Pons (tissue), 1 donor: ENCODE data around the gene GEMIN2.
"Not testable (repeated sequence)": the region's sequence is repeated elsewhere in the genome, so short reads cannot be mapped to it uniquely, and the experiment has no call there.

ENCODE experiments used
- DNase-seq: peaks from one replicate; pipeline ENCODE4 v3.0.0-alpha.2; 2016; ENCODE audit warnings: low spot score

GEMIN2 gene

DNA sequence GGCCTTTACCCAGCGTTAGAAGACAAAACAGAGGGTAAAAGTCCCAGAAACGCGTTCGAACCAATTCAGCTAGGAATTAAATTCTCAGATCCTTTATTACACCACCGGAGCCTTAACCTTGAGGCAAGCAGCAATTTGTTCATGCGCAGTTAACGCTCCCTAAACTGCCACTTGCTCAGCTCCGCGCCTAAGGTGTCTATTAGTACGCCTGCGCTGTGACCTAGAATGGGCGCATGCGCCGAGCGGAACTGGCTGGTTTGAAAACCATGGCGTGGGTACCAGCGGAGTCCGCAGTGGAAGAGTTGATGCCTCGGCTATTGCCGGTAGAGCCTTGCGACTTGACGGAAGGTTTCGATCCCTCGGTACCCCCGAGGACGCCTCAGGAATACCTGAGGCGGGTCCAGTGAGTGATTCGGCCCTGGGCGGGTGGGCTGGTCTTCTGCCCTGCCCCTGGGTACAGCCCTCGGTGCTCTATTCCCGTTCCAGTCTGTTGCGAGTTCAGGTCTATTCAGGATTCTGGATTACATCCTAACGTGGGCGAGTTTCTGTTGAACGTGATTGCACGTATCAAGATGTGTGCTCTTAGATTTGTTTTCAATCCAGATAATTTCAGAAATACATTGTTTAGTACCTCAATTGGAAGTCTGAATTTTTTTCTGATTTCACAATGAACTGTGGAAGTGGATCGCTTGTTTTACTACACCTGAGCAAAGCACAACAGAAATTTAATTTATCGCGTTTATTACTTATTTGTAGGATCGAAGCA is at the start of gene GEMIN2:
TSS of gene GEMIN2 (plus strand) at position 251 of the 766 bp plus-strand sequence. CDS start at position 267, 16 bp downstream.
- peak; percentile 97 for DNase-seq

- DNase-seq, result not testable (repeated sequence)
Observed at GRCh38 chr14:39069169-39069805, 44.8 kb upstream of the GEMIN2 start.

DNA sequence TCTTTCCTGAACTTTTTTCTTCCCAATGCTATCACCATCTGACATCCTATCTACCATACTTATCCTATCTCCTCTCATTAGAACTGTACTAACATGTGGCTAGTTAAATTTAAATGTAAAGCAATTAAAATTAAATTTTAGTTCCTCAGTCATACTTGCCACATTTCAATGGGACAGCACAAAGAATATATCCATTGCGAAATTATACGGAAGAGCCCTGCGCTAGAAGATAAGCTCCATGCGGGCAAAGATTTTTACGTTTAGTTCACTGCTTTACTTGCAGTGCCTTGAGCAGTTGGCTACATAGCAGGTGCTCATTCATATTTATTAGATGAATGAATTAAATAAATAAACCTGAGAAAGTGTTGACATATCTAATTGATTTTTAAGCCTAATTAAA is 44.2 kb upstream of the GEMIN2 start:
- DNase-seq, result no peak

DNA sequence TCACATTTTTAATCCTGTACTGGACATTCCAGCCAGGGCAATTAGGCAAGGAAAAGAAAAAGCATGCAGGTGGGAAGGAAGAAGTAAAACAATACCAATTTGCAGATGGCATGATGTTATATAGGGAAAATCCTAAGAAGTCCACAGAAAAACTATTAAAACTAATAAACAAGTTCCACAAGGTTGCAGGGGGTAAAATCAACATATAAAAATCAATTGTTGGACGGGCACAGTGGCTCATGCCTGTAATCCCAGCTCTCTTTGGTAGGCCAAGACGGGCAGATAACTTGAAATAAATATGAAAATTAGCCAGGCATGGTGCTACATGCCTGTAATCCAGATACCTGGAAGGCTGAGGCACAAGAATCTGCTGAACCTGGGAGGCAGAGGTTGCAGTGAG is 43.0 kb upstream of the GEMIN2 start:
- no peak for DNase-seq

DNA sequence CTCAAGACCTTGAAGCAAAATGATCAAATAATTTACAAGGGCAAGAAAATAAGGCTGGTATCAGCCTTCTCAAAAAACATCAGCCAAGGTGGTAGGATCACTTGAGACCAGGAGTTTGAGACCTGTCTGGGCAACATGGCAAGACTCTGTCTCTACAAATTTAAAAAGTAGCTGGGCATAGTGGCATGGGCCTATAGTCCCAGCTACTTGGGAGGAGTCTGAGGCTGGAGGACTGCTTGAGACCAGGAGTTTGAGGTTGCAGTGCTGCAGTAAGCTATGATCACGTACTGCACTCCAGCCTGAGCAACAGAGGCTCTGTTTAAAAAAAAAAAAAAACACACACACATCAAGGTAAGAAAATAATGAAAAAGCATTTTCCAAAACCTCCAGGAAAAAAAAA is 33.2 kb upstream of the GEMIN2 start:
- DNase-seq, result no peak

DNA sequence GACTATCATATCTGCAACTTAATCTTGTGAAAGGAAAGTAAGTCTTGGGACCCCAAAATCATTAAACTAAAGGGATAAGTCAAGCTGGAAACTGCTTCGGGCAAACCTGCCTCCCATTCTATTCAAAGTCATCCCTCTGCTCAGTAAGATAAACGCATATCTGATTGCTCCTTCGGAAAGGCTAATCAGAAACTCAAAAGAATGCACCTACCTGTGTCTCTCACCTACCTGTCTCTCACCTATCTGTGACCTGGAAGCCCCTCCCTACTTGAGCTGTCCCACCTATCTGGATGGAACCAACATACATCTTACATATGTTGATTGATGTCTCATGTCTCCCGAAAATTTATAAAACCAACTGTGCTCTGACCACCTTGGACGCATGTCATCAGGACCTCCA is 31.0 kb upstream of the GEMIN2 start:
- DNase-seq, result no peak

DNA sequence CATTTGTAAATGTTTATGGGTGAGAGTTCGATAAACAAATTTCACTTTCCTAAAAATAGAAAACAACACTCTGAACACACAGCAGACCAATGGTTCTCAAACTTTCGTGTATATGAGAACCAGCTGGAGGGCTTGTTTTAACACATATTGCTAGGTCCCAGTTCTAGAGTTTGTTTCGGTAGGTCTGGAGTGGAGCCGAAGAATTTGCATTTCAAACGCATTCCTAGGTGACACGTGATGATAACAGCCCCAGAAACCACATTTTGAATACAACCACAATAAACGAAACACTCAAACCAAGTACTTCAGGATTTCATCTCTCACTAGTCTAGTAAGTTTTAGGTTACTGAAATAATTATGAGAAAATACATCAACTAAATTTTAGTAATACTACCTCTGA is 28.2 kb upstream of the GEMIN2 start:
- no peak for DNase-seq

- DNase-seq, result no peak
Observed at GRCh38 chr14:39087493-39087892, 26.6 kb upstream of the GEMIN2 start.

DNA sequence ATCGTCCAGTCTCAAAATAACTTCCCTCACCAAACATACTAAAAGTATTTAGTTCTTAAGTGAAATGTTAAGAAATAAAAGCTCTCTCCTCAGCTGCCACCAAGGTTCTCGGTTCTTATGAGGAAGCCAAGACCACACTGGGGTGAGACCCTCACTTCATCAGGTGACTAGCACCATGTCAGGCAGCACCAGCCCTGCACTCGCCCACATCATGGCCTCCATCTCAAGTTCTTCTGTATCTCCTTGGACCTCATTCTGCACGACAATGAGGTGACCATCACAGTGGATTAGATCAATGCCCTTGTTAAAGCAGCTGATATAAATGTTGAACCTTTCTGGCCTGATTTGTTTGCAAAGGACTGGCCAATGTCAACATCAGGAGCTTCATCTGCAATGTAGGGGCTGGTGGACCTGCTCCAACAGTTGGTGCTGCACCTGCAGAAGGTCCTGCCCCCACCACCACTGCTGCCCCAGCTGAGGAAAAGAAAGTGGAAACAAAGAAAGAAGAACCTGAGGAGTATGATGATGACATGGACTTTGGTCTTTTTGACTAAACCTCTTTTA is 23.5 kb upstream of the GEMIN2 start:
- no peak for DNase-seq

DNA sequence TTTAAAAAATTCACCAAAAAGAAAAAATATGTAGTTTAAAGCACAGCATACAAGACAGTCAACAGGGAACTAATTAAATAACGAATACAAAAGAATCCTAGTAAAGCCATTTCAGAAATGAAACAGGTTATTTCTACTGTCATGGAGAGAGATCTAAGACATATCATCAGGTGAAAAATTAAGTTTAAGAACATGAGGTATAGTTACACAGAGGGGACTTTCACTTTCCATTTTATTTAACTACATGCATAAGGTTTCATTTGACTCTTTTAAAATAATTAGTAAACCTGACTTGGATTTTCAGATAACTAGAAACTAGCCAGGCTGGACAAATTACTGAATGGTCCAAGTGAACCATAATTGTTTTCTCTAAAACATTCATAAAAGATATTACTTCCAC is 22.4 kb upstream of the GEMIN2 start:
- no peak for DNase-seq

- no peak for DNase-seq
Observed at GRCh38 chr14:39094515-39094914, 19.6 kb upstream of the GEMIN2 start.

DNA sequence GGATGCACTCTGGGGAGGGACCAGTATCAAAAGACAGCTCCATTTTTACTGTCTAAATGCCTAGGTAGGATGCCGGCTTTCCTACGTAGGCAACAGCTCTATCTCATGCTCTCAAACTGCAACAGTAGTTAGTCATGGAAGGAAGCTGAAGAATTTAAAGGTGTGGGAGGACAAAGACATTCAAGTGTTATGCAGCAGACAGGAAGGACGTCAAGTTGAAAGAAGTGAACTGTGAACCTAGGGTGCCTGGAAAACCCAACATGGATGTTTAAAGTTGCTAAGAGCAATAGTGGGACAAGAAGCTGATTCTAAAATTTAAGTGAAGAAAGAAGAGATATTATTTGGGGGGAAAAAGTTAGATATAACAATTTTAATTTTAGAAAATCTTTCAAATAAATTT is 17.0 kb upstream of the GEMIN2 start:
- DNase-seq, result no peak

GRCh38 chr14:39099215-39099614 is 14.9 kb upstream of the GEMIN2 start:
- not testable (repeated sequence) for DNase-seq

DNA sequence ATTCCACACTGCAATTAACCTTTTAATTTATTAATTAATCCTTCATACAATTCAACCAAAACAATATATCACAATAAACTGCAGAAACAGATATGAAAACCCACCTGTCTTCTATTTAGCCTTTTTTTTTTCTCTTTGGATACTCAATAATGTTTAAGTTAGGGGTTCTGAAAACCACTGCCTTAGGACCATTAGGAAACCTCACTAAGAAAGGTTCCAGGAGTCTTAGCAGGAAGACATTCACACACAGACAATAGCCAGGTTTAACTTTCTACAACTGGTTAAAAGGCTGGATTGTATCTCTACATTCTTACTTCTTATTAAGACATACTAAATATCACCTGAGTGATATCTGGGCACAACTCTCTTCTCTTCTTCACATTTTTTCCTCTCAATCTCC is 14.4 kb upstream of the GEMIN2 start:
- DNase-seq, result no peak

DNA sequence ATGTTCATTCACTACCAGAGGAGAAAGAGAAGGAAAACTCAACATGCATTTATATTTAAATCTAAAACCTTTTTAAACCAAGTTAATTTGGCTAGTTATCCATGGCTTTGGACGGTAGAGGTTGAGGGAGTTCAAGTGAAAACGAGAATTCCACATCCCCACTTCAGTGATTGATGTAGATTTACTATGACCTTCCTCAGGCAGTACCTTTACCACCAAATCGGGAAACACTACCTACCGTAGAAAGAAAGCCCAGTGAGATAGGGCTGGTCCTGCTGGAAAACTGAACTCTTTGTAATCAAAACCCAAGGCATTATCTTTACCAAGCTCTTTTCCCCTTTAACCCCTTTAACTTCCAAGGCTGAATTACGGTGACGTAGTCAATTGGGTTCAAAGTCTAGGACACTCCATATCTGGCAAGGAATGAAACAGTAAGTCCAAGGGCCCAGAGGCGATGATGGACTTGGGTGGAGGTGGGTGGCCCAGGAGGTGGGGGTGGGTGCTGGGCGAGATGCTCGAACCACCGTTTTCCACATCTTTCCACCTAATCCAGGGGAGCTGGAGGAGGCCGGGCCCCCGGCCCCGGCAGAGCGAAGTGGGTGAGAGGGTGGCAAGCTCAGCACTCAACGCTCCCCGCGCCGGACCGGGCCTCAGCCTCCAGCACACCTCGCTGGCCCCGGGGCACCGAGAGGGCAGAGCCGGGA is 11.7 kb upstream of the GEMIN2 start:
- DNase-seq, result peak; percentile 52

GRCh38 chr14:39102969-39103957 is 10.9 kb upstream of the GEMIN2 start, which contains the start of gene SEC23A:
SEC23A (minus strand) TSS chr14:39103235; CDS start chr14:39096118, 7,117 bp downstream.
- peak; percentile 82 for DNase-seq

GRCh38 chr14:39104078-39104801 is 9.9 kb upstream of the GEMIN2 start:
- DNase-seq, result not testable (repeated sequence)

DNA sequence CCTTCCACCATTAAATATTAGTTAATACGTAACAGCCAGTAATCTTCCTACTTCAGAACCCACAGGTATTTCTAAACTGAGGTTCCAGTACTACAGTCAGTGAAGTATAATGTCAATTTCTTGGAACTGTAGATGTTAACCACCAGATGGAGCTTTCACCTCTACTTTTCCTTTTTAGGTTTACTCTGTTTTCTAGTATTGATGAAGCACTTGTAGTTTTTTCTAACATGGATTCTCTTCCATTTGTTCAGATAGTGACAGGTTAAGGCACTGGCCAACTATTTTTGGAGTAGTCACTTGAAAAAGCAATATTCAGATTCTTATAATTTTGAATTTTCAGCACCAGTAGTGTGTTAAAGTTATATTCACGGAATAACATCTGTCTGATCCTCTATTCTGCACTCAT is 6.5 kb upstream of the GEMIN2 start:
- peak; percentile 31 for DNase-seq

GRCh38 chr14:39108791-39109190 is 5.3 kb upstream of the GEMIN2 start:
- no peak for DNase-seq

DNA sequence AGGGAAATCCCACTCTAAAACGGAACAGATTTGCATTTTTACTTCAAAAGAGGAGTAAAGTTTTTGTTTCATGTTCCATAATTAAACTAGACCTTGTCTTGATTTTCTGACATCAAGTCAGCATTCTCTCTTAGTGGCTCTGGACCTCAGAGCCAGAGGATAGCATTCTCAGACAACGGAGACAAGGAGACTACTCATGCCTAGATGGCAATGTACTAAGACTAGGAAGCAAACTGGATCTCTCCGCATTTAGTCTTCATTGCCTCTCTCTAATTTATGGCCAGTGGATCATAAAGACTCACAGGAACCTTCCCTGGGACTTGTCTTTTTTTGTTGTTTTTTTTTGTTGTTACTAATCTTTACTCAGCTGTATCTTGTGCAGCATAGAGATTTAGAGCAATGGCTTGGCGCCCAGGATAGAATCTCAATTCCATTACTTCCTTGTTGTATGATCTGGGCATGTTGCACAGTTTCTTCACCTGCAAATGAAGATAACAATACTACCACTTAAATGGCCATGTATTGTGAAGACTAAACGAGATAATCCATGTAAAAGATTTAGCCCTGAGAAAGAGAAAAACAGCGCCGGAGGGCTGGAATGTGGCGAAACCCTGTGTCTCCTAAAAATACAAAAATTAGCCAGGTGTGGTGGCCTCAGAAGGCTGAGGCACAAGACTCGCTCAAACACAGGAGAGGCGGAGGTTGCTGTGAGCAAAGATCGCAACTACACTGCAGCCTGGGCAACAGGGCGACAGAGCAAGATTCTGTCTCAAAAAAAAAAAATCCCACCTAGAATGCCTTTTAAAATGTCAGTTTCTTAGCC is 4.0 kb upstream of the GEMIN2 start:
- DNase-seq, result peak; percentile 10
